Measurements from ENCODE around the gene KIAA1958. TPM values are rescaled to one million over a fixed set of nuclear protein-coding genes. Genes with fewer than 3 reads are reported as not detected.

Gene KIAA1958
- total and polyA plus RNA-seq, 2 of the 8 experiments (the other 6 are each of a cell fraction or from before 2014, with no cell fraction given), result 11.4 to 43.8 TPM

- no peak overlapping the region for H2BK12ac ChIP-seq (ENCODE audit: low read depth, low read length)
- no peak overlapping the region for H3K4me2 ChIP-seq (ENCODE audit: insufficient read depth in 1 of 2, low read depth in 2 of 2, low read length in 2 of 2)
- H3K79me1 ChIP-seq (ENCODE audit: low read depth, low read length), result no peaks in the 10 kb centered on the region; the same call in 1 of the 2 replicates
- DNase-seq (ENCODE audit: low read depth in 1 of 2, low spot score in 2 of 2) (no peak), FAIRE-seq (no peak)
- H3K4ac ChIP-seq (replicated peaks; ENCODE audit: insufficient read length, low read depth, low read length), result no peak overlapping the region
- ChIA-PET CTCF (ENCODE audit: partially characterized antibody) (interaction anchor here (0.8 to 1.3 kb wide), 3 partner anchors 8 to 337 kb away, joined by 3 to 4 read pairs (median 4); no protein-coding TSS in a partner anchor), POLR2A (ENCODE audit: partially characterized antibody) (no interaction called here)
- H2BK20ac ChIP-seq (ENCODE audit: low read length), result no peak overlapping the region
- H4K8ac ChIP-seq (ENCODE audit: extremely low read depth, insufficient read depth, low read length), result no peak overlapping the region
- H4K20me1 ChIP-seq (replicated peaks in 1 of 2; ENCODE audit: control insufficient read depth in 1 of 2, insufficient read depth in 2 of 2, low read length in 2 of 2), result no peaks in the 10 kb centered on the region
- no peak overlapping the region for H4K91ac ChIP-seq (replicated peaks; ENCODE audit: insufficient read length, low read length)
- H3K14ac ChIP-seq (ENCODE audit: insufficient read length), result no peak overlapping the region
- H2BK5ac ChIP-seq (ENCODE audit: low read depth, low read length), result no peak overlapping the region
- no peak overlapping the region for H3K9ac ChIP-seq (replicated peaks in 1 of 4; ENCODE audit: extremely low read depth in 1 of 4, low read depth in 3 of 4, low read length in 3 of 4)
- H2BK120ac ChIP-seq (replicated peaks; ENCODE audit: low read depth, low read length), result no peak overlapping the region
- H3K36me3 ChIP-seq (ENCODE audit: control insufficient read depth in 2 of 4, insufficient read depth in 4 of 4, low read length in 3 of 4), result no peaks in the 10 kb centered on the region; a peak in 1 of 8 replicates
- no peaks in the 10 kb centered on the region for H3K23me2 ChIP-seq (ENCODE audit: low read depth, low read length)
- H3K4me1 ChIP-seq (replicated peaks in 1 of 4; ENCODE audit: control insufficient read depth in 3 of 4, insufficient read depth in 4 of 4, low read length in 3 of 4), result no peaks in the 10 kb centered on the region
- no peaks in the 10 kb centered on the region for H3K27me3 ChIP-seq (replicated peaks in 1 of 4; ENCODE audit: control insufficient read depth in 3 of 4, extremely low read depth in 1 of 4, insufficient read depth in 3 of 4, low read length in 3 of 4)
- 78% methylated on average over 2 of the region's 2 CpGs; no CpG with 5 or more reads in 1 of the 2 experiments for WGBS, 2 experiments (ENCODE audit: extremely low coverage in 1 of 2, insufficient coverage in 1 of 2, insufficient read length in 1 of 2, insufficient replicate concordance in 2 of 2, low coverage in 1 of 2, low lambda C conversion rate in 2 of 2, missing lambda C conversion rate in 1 of 2)
- no peak overlapping the region for H2AK5ac ChIP-seq (ENCODE audit: low read depth, low read length)
- no peak overlapping the region for H2BK15ac ChIP-seq (ENCODE audit: low read length)
- no peak for TF ChIP-seq JUND (IDR thresholded peaks at IDR 0.05; ENCODE audit: low read length)
- TF ChIP-seq, protein P1, sequence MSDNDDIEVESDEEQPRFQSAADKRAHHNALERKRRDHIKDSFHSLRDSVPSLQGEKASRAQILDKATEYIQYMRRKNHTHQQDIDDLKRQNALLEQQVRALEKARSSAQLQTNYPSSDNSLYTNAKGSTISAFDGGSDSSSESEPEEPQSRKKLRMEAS (IDR thresholded peaks at IDR 0.05), result no peak
- TF ChIP-seq PHF8 (conservative IDR thresholded peaks at IDR 0.05; ENCODE audit: low read depth, low read length), result no peak
- no peak for TF ChIP-seq POU5F1 (IDR thresholded peaks at IDR 0.05; ENCODE audit: low read depth, low read length)
- TF ChIP-seq SP4 (IDR thresholded peaks at IDR 0.05; ENCODE audit: low read length), result no peak
- no peak overlapping the region for H3K18ac ChIP-seq (ENCODE audit: extremely low read depth, low read length)
- no peak overlapping the region for H2AFZ ChIP-seq (ENCODE audit: low read length)
- no peak overlapping the region for H3K27ac ChIP-seq (ENCODE audit: low read depth, low read length)
- H3K4me3 ChIP-seq (ENCODE audit: extremely low read depth in 1 of 4, insufficient read depth in 2 of 4, low read depth in 3 of 4, low read length in 4 of 4), result no peak overlapping the region
- H3K23ac ChIP-seq (ENCODE audit: insufficient read length), result no peak overlapping the region
- no peak overlapping the region for H4K5ac ChIP-seq (ENCODE audit: insufficient read length, low read depth, low read length)
- peaks cover 0 to 11% of the 10 kb centered on the region in 2 experiments; a peak in 2 of 4 replicates for H3K79me2 ChIP-seq (ENCODE audit: control insufficient read depth in 1 of 2, insufficient read depth in 2 of 2, low read length in 2 of 2)
- no peak overlapping the region for H3K56ac ChIP-seq (replicated peaks; ENCODE audit: insufficient read length, low read depth, low read length)
- no peaks in the 10 kb centered on the region for H3K9me3 ChIP-seq (ENCODE audit: insufficient read depth in 2 of 2, low read depth in 1 of 2, low read length in 1 of 2)
Measured at GRCh38 chr9:112703304-112703703, 216.7 kb downstream of the KIAA1958 start.

Measured in H1 (cell line).